CD1c-positive myeloid dendritic cell (primary cell): ENCODE results near the gene PSORS1C1.

Source experiments
- DNase-seq: peaks from one replicate; pipeline ENCODE4 v3.0.0-alpha.2; 2016; ENCODE audit errors: extremely low spot score

The PSORS1C1 gene

GRCh38 chr6:31126396-31127175 is 12.0 kb downstream of the PSORS1C1 start:
- no peak for DNase-seq

- peak; percentile 67 for DNase-seq
These were observed 13.6 kb downstream of the PSORS1C1 start for GRCh38 chr6:31128093-31128676.

- no peak for DNase-seq
These were observed 14.5 kb downstream of the PSORS1C1 start for GRCh38 chr6:31129130-31129529.

GRCh38 chr6:31130751-31131150 is 16.2 kb downstream of the PSORS1C1 start:
- DNase-seq: no peak

- DNase-seq: no peak
These were observed 17.0 kb downstream of the PSORS1C1 start for GRCh38 chr6:31131595-31131994.

- DNase-seq: no peak
These were observed 18.2 kb downstream of the PSORS1C1 start for GRCh38 chr6:31132806-31133205.

GRCh38 chr6:31135710-31136109 is 21.1 kb downstream of the PSORS1C1 start:
- DNase-seq: no peak

- DNase-seq: no peak
These were observed 24.4 kb downstream of the PSORS1C1 start, which contains the start of gene PSORS1C2 for GRCh38 chr6:31138982-31139381. TSS of gene PSORS1C2 (minus strand) at chr6:31139066. CDS start at chr6:31139026, 40 bp downstream.

GRCh38 chr6:31139599-31139998 is 25.0 kb downstream of the PSORS1C1 start:
- no peak for DNase-seq

- DNase-seq: no peak
These were observed 26.0 kb downstream of the PSORS1C1 start for GRCh38 chr6:31140643-31141042.

GRCh38 chr6:31142361-31142761 is 27.8 kb downstream of the PSORS1C1 start:
- DNase-seq: no peak

- no peak for DNase-seq
These were observed 28.5 kb downstream of the PSORS1C1 start for GRCh38 chr6:31143148-31143547.

GRCh38 chr6:31144296-31144969 is 29.8 kb downstream of the PSORS1C1 start:
- DNase-seq: no peak

GRCh38 chr6:31144970-31145340 is 30.4 kb downstream of the PSORS1C1 start:
- no peak for DNase-seq

- DNase-seq: no peak
These were observed 30.8 kb downstream of the PSORS1C1 start for GRCh38 chr6:31145386-31145785.

GRCh38 chr6:31149827-31150447 is 35.3 kb downstream of the PSORS1C1 start:
- DNase-seq: no peak

GRCh38 chr6:31152781-31153180 is 38.2 kb downstream of the PSORS1C1 start:
- DNase-seq: no peak

- DNase-seq: no peak
These were observed 39.8 kb downstream of the PSORS1C1 start for GRCh38 chr6:31154436-31154835.

GRCh38 chr6:31156641-31157040 is 42.0 kb downstream of the PSORS1C1 start:
- DNase-seq: no peak

- DNase-seq: no peak
These were observed 43.0 kb downstream of the PSORS1C1 start, which contains the start of gene CCHCR1 for GRCh38 chr6:31157513-31158139. TSS of gene CCHCR1 (minus strand) at chr6:31157802. CDS start at chr6:31157600, 202 bp downstream.

GRCh38 chr6:31158140-31158862 is 43.7 kb downstream of the PSORS1C1 start, which contains the start of gene TCF19:
TSS of gene TCF19 (plus strand) at chr6:31158589. CDS start at chr6:31159470, 881 bp downstream.
- DNase-seq: peak; percentile 99
